PC-9 (cell line): ENCODE data around the gene MYO7B. TPM values are rescaled to one million over a fixed set of nuclear protein-coding genes. Genes with fewer than 3 reads are reported as not detected.

Experiments
- BruUV-seq: library from RNA; stranded (reverse); fragments of 400-500 nt; replicated peaks from 2 replicates; lab custom pipeline; 2021; lab: Mats Ljungman, UMichigan
- CTCF ChIA-PET: fragments of 300-600 bp; sonication (Branson Sonifier 250); formaldehyde crosslinking; loops from one replicate; lab custom pipeline; 2022; ENCODE audit warnings: antibody characterized with exemption; lab: Charles Lee
- POLR2A ChIA-PET: fragments of 300-600 bp; sonication (Branson Sonifier 250); formaldehyde crosslinking; loops from one replicate; lab custom pipeline; 2022; ENCODE audit warnings: antibody characterized with exemption; ENCODE audit not compliant: unreplicated experiment; lab: Charles Lee
- DNase-seq, 2 experiments: peaks; one replicate each; pipeline versions ENCODE4 v3.0.0 to v3.0.0-alpha.2; 2015 to 2022; ENCODE audit warnings: mixed read lengths in 1 of 2
- H2AFZ ChIP-seq: fragments of 200-600 bp; sonication (generic); 2 replicates; pipeline ENCODE4 v1.8.1; 2017; ENCODE audit warnings: antibody characterized with exemption
- H3F3A ChIP-seq: fragments of 200-600 bp; sonication (generic); 2 replicates; pipeline ENCODE4 v1.8.1; 2017; ENCODE audit warnings: antibody characterized with exemption, mild to moderate bottlenecking, low read depth; ENCODE audit not compliant: insufficient read depth
- H3K27ac ChIP-seq: fragments of 200-600 bp; sonication (generic); 2 replicates; pipeline ENCODE4 v1.6.1; 2016; ENCODE audit warnings: mixed run types
- H3K27me3 ChIP-seq: fragments of 200-600 bp; sonication (generic); 2 replicates; pipeline ENCODE4 v1.6.1; 2016; ENCODE audit warnings: low read depth, mixed run types; ENCODE audit not compliant: insufficient read depth
- H3K36me3 ChIP-seq: fragments of 200-600 bp; sonication (generic); 2 replicates; pipeline ENCODE4 v1.6.1; 2016; ENCODE audit warnings: low read depth, mixed run types
- H3K4me1 ChIP-seq: fragments of 200-600 bp; sonication (generic); replicated peaks from 2 replicates; pipeline ENCODE4 v1.6.1; 2016; ENCODE audit warnings: mixed run types; ENCODE audit not compliant: insufficient read depth
- H3K4me2 ChIP-seq: fragments of 200-600 bp; sonication (generic); 2 replicates; pipeline ENCODE4 v1.6.1; 2017; ENCODE audit warnings: mixed run types
- H3K4me3 ChIP-seq: fragments of 200-600 bp; sonication (generic); 2 replicates; pipeline ENCODE4 v1.6.1; 2016; ENCODE audit warnings: mixed run types
- H3K79me2 ChIP-seq: fragments of 200-600 bp; sonication (generic); 2 replicates; pipeline ENCODE4 v1.6.1; 2017; ENCODE audit warnings: low read depth, mixed run types
- H3K9me2 ChIP-seq: fragments of 200-600 bp; sonication (generic); 2 replicates; pipeline ENCODE4 v1.8.1; 2017; ENCODE audit warnings: mild to moderate bottlenecking; ENCODE audit not compliant: insufficient read depth
- H3K9me3 ChIP-seq: fragments of 200-600 bp; sonication (generic); 2 replicates; pipeline ENCODE4 v1.8.1; 2016; ENCODE audit warnings: low read depth; ENCODE audit not compliant: insufficient read depth
- H4K20me1 ChIP-seq: fragments of 200-600 bp; sonication (generic); 2 replicates; pipeline ENCODE4 v1.8.1; 2017; ENCODE audit not compliant: insufficient read depth
- CTCF ChIP-seq: fragments of 200-600 bp; sonication (generic); conservative IDR thresholded peaks from 2 replicates; pipeline ENCODE4 v1.6.1; 2017; ENCODE audit warnings: mixed run types, antibody characterized with exemption, mild to moderate bottlenecking, moderate library complexity
- EZH2 ChIP-seq: fragments of 200-600 bp; sonication (generic); IDR thresholded peaks from 2 replicates; pipeline ENCODE4 v1.8.0; 2017; ENCODE audit warnings: antibody characterized with exemption, low read depth
- intact Hi-C: fragments of 100-400 bp; cut with micrococcal nuclease; formaldehyde crosslinking; loops from one replicate; pipeline ENCODE4 v1.10.0; 2022; ENCODE audit not compliant: unreplicated experiment
- total RNA-seq: library from RNA; stranded (reverse); gene quantifications from 2 replicates; pipeline ENCODE4 v1.2.3, GENCODE V29; 2021

Gene MYO7B
- total RNA-seq, 1 experiment from 2014 or later: not detected

DNA sequence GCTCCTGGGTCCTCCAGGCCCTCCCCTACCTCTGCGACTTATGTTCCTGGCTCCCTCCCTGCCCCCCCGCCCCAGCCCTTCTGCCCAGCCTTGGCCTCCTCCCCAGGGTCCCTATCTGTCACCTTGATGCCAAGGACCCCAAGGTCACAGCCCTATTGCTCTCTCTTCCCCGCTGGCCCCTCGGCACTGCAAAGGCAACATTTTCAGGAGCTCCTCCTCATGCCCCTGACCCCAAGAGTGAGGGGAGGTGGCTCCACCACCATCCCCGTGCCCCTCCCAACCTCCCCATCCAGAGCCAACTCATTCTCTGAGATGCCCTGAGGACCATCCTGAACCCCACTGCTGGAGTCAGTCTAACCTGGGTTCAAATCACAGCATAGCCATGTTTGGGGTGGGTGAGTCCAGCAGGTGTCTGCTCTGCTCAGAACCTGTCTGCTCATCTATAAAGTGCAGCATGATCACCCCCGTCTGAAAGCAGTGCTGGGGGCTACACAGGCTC is 128.1 kb downstream of the MYO7B start:
- no peak overlapping the region for H2AFZ ChIP-seq
- TF ChIP-seq EZH2: no peak
- TF ChIP-seq CTCF: no peak
- no peaks in the 10 kb centered on the region for H3K4me1 ChIP-seq
- CTCF ChIA-PET: no interaction called here
- H3K27me3 ChIP-seq: peaks cover 41% of the 10 kb centered on the region
- H3K4me3 ChIP-seq: no peak overlapping the region
- no peaks in the 10 kb centered on the region for H3K9me2 ChIP-seq
- no peaks in the 10 kb centered on the region for H3K79me2 ChIP-seq
- no peak for DNase-seq
- no peaks in the 10 kb centered on the region for H3F3A ChIP-seq
- no peaks in the 10 kb centered on the region for H4K20me1 ChIP-seq
- POLR2A ChIA-PET: no interaction called here
- H3K9me3 ChIP-seq: peaks cover 5% of the 10 kb centered on the region; the same call in 1 of the 2 replicates
- no peak overlapping the region for H3K27ac ChIP-seq
- no TSS peak for BruUV-seq
- intact Hi-C loops: no loop called here
- no peaks in the 10 kb centered on the region for H3K36me3 ChIP-seq
- no peak overlapping the region for H3K4me2 ChIP-seq

DNA sequence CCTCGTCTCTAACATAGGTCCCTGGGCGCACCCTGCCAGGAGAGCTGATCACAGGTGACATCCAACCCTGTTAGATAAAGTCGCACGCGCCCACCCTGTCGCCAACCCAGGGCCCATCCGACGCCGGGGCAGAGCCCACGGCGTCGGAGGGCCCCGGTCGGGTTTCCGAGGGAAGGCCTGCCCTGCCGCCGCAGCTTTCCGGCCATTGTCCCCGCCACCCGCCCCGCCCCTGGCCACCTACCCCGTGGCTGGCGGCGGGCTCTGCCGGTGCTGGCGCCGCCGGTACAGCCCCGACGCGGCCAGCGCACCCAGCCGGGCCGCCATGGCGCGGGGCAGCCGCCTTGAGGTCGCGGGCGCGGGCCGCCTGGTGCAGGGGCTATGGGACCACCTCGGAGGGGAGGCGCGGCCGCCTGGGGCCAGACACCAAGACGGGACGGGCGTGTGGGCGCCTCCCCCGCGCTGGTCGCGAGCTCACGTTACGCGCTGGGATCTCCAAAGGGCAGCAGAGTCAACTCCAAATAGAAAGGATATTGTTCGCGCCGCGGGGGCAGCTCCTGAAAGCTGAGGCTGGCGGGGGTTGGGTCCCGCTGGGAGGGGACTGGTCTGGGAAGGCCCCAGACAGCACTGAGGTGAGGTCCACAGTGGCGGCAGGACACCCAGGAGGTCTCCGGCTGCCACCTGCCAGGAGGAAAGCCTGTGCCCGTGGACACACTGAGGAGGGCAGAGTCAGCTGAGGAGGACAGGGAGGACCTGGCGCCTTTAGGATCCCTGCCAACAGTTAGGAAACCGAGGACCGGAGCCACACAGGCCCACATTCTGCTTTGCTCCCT is 128.8 kb downstream of the MYO7B start:
- no peak for TF ChIP-seq CTCF
- TF ChIP-seq EZH2: no peak
- DNase-seq: no peak
- H3K9me3 ChIP-seq: peaks cover 5% of the 10 kb centered on the region; the same call in 1 of the 2 replicates
- no peaks in the 10 kb centered on the region for H3K9me2 ChIP-seq
- no peaks in the 10 kb centered on the region for H3K4me1 ChIP-seq
- H3F3A ChIP-seq: no peaks in the 10 kb centered on the region
- BruUV-seq: no TSS peak
- peaks cover 45% of the 10 kb centered on the region for H3K27me3 ChIP-seq
- no peaks in the 10 kb centered on the region for H3K36me3 ChIP-seq
- H2AFZ ChIP-seq: no peak overlapping the region
- H4K20me1 ChIP-seq: no peaks in the 10 kb centered on the region
- no peak overlapping the region for H3K4me2 ChIP-seq
- ChIA-PET POLR2A (no interaction called here), CTCF (no interaction called here)
- H3K4me3 ChIP-seq: no peak overlapping the region
- H3K27ac ChIP-seq: no peak overlapping the region
- no peaks in the 10 kb centered on the region for H3K79me2 ChIP-seq
- intact Hi-C loops: no loop called here

DNA sequence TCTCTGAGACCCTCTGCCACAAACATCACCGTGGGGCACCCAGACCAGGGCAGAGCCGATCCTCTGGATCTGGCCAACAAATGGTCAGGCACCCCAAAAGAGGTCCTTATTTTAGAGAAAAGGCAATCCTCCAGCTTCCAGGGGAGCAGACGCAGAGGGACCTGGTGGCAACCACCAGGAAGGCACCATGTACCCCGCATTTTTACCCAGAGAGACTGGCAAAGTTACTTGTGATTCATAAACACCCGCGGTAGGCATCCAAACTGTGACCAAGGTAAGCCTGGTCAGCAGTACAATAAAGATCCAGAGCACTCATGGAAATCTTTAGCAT is 129.4 kb downstream of the MYO7B start:
- H3F3A ChIP-seq: no peaks in the 10 kb centered on the region
- no TSS peak for BruUV-seq
- ChIA-PET POLR2A (no interaction called here), CTCF (no interaction called here)
- H3K4me2 ChIP-seq: no peak overlapping the region
- intact Hi-C loops: no loop called here
- no peaks in the 10 kb centered on the region for H4K20me1 ChIP-seq
- no peaks in the 10 kb centered on the region for H3K79me2 ChIP-seq
- peaks cover 3% of the 10 kb centered on the region; the same call in 1 of the 2 replicates for H3K9me3 ChIP-seq
- no peaks in the 10 kb centered on the region for H3K36me3 ChIP-seq
- H2AFZ ChIP-seq: no peak overlapping the region
- peaks cover 51% of the 10 kb centered on the region for H3K27me3 ChIP-seq
- no peak for DNase-seq
- H3K4me3 ChIP-seq: no peak overlapping the region
- no peak overlapping the region for H3K27ac ChIP-seq
- TF ChIP-seq CTCF (no peak), EZH2 (no peak)
- H3K4me1 ChIP-seq: no peaks in the 10 kb centered on the region
- no peaks in the 10 kb centered on the region for H3K9me2 ChIP-seq
